Mammary epithelial cell (primary cell): ENCODE results near the gene TLN1.

ENCODE experiments used
- EZH2 ChIP-seq: IDR thresholded peaks from 2 replicates; pipeline ENCODE4 v1.6.1; 2012; ENCODE audit warnings: low read length, inconsistent platforms, borderline replicate concordance
- TF ChIP-seq, protein P1 (sequence below), 2 donors: IDR thresholded peaks in 1 of 2; conservative IDR thresholded peaks in 1 of 2; 2 replicates each; pipeline ENCODE4 v1.5.1; 2011 to 2012; ENCODE audit warnings: inconsistent platforms in 2 of 2, low read length in 2 of 2, mild to moderate bottlenecking in 2 of 2, control low read depth in 1 of 2, low read depth in 1 of 2; ENCODE audit not compliant: insufficient read depth in 1 of 2; ENCODE audit errors: extremely low read depth in 1 of 2

DNA sequence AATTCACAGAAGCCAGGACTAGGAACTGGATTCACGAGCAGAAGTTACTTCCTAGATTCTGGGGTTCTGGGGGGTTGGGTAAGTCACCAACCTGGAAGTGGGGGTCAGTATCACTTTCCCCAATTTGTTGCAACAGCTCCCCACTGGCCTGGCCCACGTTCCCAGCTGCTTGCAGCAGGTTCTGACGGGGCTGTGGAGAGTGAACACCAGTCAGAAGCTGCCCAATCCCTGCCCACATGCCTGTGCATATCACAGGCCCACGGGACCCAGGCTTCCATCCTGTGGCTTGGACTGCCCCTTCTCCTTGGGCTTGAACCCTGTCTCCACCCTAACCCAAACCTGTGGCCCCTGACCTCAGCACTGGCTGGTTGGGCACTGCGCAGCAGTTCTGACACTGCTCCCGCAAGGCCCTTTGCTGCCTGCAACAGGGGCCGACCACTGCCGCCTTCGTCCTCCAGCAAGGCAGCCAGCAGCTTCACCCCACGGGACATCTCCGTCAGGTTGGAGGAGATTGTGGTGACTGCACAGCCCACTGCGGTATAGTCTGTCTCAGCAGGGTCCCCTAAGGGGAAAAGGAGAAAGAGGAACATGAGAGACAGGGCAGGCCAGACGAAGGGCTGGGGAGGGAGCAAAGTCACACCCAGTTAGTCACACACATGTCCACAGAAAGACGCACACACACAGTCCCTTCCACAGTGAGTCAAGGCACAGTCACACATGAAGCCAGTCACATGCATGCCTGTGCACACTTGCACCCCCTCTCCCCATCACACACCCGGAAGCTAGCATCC is 13.1 kb downstream of the TLN1 start:
- TF ChIP-seq, protein P1, sequence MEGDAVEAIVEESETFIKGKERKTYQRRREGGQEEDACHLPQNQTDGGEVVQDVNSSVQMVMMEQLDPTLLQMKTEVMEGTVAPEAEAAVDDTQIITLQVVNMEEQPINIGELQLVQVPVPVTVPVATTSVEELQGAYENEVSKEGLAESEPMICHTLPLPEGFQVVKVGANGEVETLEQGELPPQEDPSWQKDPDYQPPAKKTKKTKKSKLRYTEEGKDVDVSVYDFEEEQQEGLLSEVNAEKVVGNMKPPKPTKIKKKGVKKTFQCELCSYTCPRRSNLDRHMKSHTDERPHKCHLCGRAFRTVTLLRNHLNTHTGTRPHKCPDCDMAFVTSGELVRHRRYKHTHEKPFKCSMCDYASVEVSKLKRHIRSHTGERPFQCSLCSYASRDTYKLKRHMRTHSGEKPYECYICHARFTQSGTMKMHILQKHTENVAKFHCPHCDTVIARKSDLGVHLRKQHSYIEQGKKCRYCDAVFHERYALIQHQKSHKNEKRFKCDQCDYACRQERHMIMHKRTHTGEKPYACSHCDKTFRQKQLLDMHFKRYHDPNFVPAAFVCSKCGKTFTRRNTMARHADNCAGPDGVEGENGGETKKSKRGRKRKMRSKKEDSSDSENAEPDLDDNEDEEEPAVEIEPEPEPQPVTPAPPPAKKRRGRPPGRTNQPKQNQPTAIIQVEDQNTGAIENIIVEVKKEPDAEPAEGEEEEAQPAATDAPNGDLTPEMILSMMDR (conservative IDR thresholded peaks at IDR 0.05 in 1 of 2, IDR thresholded peaks at IDR 0.05 in 1 of 2; ENCODE audit: extremely low read depth in 1 of 2, insufficient read depth in 1 of 2, low read depth in 1 of 2, low read length in 2 of 2) = no peak
- no peak for TF ChIP-seq EZH2
